Tibial nerve (tissue), 3 donors: Measurements from ENCODE around the gene B9D1.

Experiments used
- POLR2A ChIP-seq, 2 donors: fragments of 450-650 bp; IDR thresholded peaks; one replicate each; pipeline ENCODE4 v1.6.1; 2017; ENCODE audit warnings: antibody characterized with exemption in 2 of 2, mild to moderate bottlenecking in 2 of 2, moderate library complexity in 2 of 2
- TF ChIP-seq, protein P1 (sequence below), 5 experiments: fragments of 200-600 bp in 3 of 5; fragments of 450-650 bp in 2 of 5; sonication (generic) in 3 of 5; IDR thresholded peaks; one replicate each; pipeline ENCODE4 v1.5.1; 2016 to 2019; ENCODE audit warnings: antibody characterized with exemption in 5 of 5, mild to moderate bottlenecking in 3 of 5, moderate library complexity in 2 of 5

- TF ChIP-seq, protein P1, sequence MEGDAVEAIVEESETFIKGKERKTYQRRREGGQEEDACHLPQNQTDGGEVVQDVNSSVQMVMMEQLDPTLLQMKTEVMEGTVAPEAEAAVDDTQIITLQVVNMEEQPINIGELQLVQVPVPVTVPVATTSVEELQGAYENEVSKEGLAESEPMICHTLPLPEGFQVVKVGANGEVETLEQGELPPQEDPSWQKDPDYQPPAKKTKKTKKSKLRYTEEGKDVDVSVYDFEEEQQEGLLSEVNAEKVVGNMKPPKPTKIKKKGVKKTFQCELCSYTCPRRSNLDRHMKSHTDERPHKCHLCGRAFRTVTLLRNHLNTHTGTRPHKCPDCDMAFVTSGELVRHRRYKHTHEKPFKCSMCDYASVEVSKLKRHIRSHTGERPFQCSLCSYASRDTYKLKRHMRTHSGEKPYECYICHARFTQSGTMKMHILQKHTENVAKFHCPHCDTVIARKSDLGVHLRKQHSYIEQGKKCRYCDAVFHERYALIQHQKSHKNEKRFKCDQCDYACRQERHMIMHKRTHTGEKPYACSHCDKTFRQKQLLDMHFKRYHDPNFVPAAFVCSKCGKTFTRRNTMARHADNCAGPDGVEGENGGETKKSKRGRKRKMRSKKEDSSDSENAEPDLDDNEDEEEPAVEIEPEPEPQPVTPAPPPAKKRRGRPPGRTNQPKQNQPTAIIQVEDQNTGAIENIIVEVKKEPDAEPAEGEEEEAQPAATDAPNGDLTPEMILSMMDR (IDR thresholded peaks at IDR 0.05): no peak
- TF ChIP-seq POLR2A (IDR thresholded peaks at IDR 0.05): no peak
Measured at GRCh38 chr17:19335951-19336631, 26.4 kb downstream of the B9D1 start.
